Fibroblast of lung (primary cell): Measurements from ENCODE around the gene SLC6A9. TPM values are rescaled to one million over a fixed set of nuclear protein-coding genes. Genes with fewer than 3 reads are reported as not detected.
A peak's percentile ranks its signal among the peaks of the same experiment; 100 is the strongest.

Experiments used
- DNase-seq, 2 donors: peaks; one replicate each; pipeline versions ENCODE4 v3.0.0 to v3.0.0-alpha.2; 2010; ENCODE audit warnings: low read depth in 2 of 2
- H2AFZ ChIP-seq: 2 replicates; pipeline ENCODE4 v1.5.1; 2012; ENCODE audit warnings: low read length, control low read depth, inconsistent platforms
- H3K27ac ChIP-seq: 2 replicates; pipeline ENCODE4 v1.5.1; 2011; ENCODE audit warnings: low read length, control low read depth; ENCODE audit not compliant: insufficient read depth
- H3K27me3 ChIP-seq: 2 replicates; pipeline ENCODE4 v1.5.1; 2011; ENCODE audit warnings: mild to moderate bottlenecking, low read length; ENCODE audit not compliant: control insufficient read depth, insufficient read depth
- H3K36me3 ChIP-seq: 2 replicates; pipeline ENCODE4 v1.5.1; 2011; ENCODE audit warnings: low read length; ENCODE audit not compliant: control insufficient read depth, insufficient read depth
- H3K4me1 ChIP-seq: 2 replicates; pipeline ENCODE4 v1.5.1; 2011; ENCODE audit warnings: low read length; ENCODE audit not compliant: control insufficient read depth, insufficient read depth; ENCODE audit errors: extremely low read depth
- H3K4me2 ChIP-seq: 2 replicates; pipeline ENCODE4 v1.5.1; 2011; ENCODE audit warnings: low read length, control low read depth; ENCODE audit not compliant: insufficient read depth; ENCODE audit errors: extremely low read depth
- H3K4me3 ChIP-seq, 4 experiments: fragments of 200-600 bp in 1 of 4; sonication (generic) in 1 of 4; replicated peaks in 1 of 4; 2 replicates each; pipeline ENCODE4 v1.5.1; 2011 to 2016; ENCODE audit warnings: low read length in 4 of 4, low read depth in 3 of 4, mild to moderate bottlenecking in 3 of 4, control low read depth in 2 of 4, inconsistent platforms in 1 of 4, mixed read lengths in 1 of 4; ENCODE audit not compliant: insufficient read depth in 1 of 4; ENCODE audit errors: control extremely low read depth in 1 of 4
- H3K79me2 ChIP-seq: 2 replicates; pipeline ENCODE4 v1.5.1; 2012; ENCODE audit warnings: mild to moderate bottlenecking, low read length, inconsistent platforms; ENCODE audit not compliant: control insufficient read depth, insufficient read depth
- H3K9ac ChIP-seq: 2 replicates; pipeline ENCODE4 v1.5.1; 2011; ENCODE audit warnings: mild to moderate bottlenecking, low read length, control low read depth; ENCODE audit not compliant: insufficient read depth
- H3K9me3 ChIP-seq: 2 replicates; pipeline ENCODE4 v1.5.1; 2012; ENCODE audit warnings: low read depth, low read length; ENCODE audit not compliant: control insufficient read depth, insufficient read depth
- H4K20me1 ChIP-seq: 2 replicates; pipeline ENCODE4 v1.5.1; 2011; ENCODE audit warnings: low read length; ENCODE audit not compliant: control insufficient read depth, insufficient read depth; ENCODE audit errors: extremely low read depth
- EZH2 ChIP-seq: IDR thresholded peaks from 2 replicates; pipeline ENCODE4 v1.5.1; 2012; ENCODE audit warnings: low read length, control low read depth, mild to moderate bottlenecking; ENCODE audit errors: missing control alignments
- polyA plus RNA-seq, 2 donors: library from polyadenylated mRNA; depleted of rRNA in 1 of 2; stranded (reverse) in 1 of 2; unstranded in 1 of 2; fragments of >200 nt; gene quantifications; 2 replicates each; pipeline ENCODE4 v1.2.1, GENCODE V29; 2011 to 2012; ENCODE audit warnings: missing spikeins in 1 of 2
- total RNA-seq: library from RNA; depleted of rRNA; stranded (reverse); fragments of >200 nt; gene quantifications from 2 replicates; pipeline ENCODE4 v1.2.1, GENCODE V29; 2014
- TF ChIP-seq, protein P1 (sequence below), 2 donors: IDR thresholded peaks in 1 of 2; conservative IDR thresholded peaks in 1 of 2; 1 replicate in 1 of 2; 2 replicates in 1 of 2; pipeline ENCODE4 v1.5.1; 2011 to 2012; ENCODE audit warnings: low read length in 2 of 2, control low read depth in 1 of 2, inconsistent platforms in 1 of 2, low read depth in 1 of 2, mild to moderate bottlenecking in 1 of 2

SLC6A9 gene
- total and polyA plus RNA-seq, 2 donors (not counting 1 experiment from before 2014, with no cell fraction given): 3.4 to 19.5 TPM

DNA sequence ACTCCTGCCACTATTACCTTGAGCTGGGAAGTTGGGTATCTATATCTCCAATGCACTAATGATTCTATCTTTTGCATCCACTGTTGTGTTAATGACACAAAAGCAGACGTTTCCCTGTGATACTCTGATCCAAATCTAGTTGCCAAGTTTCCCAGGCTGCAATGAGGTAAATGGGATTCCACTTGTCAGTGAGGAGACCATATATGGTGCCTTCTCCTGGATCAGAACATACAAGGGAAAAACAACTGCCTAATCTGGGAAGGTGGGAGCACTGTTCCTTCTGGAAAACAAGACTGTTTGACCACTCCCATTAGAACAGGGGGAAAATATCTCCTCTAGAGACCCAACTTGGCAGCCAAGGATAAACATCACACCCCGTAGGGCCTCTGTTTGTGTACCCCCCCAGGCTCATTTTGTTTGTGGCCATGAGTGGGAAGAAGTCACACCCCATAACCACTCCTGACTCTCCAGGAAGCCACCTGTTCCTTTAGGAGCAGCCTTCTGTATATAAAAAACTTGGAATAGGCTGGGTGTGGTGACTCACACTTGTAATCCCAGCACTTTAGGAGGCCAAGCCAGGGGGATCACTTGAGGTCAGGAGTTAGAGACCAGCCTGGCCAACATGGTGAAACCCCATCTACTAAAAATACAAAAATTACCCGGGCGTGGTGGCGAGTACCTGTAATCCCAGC lies 28.5 kb upstream of the SLC6A9 start:
- H3K79me2 ChIP-seq: no peaks in the 10 kb centered on the region
- no peak overlapping the region for H3K4me2 ChIP-seq
- H3K4me3 ChIP-seq: no peak overlapping the region
- H3K27ac ChIP-seq: no peak overlapping the region
- no peaks in the 10 kb centered on the region for H3K9me3 ChIP-seq
- TF ChIP-seq, protein P1, sequence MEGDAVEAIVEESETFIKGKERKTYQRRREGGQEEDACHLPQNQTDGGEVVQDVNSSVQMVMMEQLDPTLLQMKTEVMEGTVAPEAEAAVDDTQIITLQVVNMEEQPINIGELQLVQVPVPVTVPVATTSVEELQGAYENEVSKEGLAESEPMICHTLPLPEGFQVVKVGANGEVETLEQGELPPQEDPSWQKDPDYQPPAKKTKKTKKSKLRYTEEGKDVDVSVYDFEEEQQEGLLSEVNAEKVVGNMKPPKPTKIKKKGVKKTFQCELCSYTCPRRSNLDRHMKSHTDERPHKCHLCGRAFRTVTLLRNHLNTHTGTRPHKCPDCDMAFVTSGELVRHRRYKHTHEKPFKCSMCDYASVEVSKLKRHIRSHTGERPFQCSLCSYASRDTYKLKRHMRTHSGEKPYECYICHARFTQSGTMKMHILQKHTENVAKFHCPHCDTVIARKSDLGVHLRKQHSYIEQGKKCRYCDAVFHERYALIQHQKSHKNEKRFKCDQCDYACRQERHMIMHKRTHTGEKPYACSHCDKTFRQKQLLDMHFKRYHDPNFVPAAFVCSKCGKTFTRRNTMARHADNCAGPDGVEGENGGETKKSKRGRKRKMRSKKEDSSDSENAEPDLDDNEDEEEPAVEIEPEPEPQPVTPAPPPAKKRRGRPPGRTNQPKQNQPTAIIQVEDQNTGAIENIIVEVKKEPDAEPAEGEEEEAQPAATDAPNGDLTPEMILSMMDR (conservative IDR thresholded peaks at IDR 0.05 in 1 of 2, IDR thresholded peaks at IDR 0.05 in 1 of 2; ENCODE audit: low read depth in 1 of 2, low read length in 2 of 2): no peak
- TF ChIP-seq EZH2: no peak
- H3K4me1 ChIP-seq: peaks cover 4% of the 10 kb centered on the region
- no peak overlapping the region for H2AFZ ChIP-seq
- H3K36me3 ChIP-seq: no peaks in the 10 kb centered on the region
- DNase-seq: peak in 1 of 2 donors; percentile 25
- H3K27me3 ChIP-seq: no peaks in the 10 kb centered on the region
- H4K20me1 ChIP-seq: no peaks in the 10 kb centered on the region
- no peak overlapping the region for H3K9ac ChIP-seq

DNA sequence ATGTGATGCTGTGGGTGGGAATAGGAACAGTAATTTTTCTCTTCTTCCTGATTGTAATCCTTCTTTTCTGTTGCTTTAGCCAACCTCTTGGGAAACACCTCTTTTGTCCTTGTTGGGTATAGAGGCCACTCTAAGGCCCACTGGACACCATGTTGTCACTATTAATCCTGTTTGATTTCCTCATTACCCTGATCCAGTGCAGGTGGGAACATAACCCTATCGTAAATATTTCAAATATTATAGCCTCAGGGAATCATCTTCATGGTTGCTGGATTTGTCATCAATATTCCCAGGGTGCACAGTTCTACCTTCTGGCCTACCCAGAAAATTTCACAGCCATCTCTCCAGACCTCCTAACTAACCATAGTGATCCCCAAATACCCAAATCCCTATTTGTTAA lies 27.9 kb upstream of the SLC6A9 start:
- H3K9ac ChIP-seq: no peak overlapping the region
- H4K20me1 ChIP-seq: no peaks in the 10 kb centered on the region
- no peaks in the 10 kb centered on the region for H3K9me3 ChIP-seq
- no peak overlapping the region for H3K4me2 ChIP-seq
- no peak overlapping the region for H3K27ac ChIP-seq
- no peaks in the 10 kb centered on the region for H3K36me3 ChIP-seq
- no peak for TF ChIP-seq EZH2
- TF ChIP-seq, protein P1 (conservative IDR thresholded peaks at IDR 0.05 in 1 of 2, IDR thresholded peaks at IDR 0.05 in 1 of 2; ENCODE audit: low read depth in 1 of 2, low read length in 2 of 2): no peak
- no peaks in the 10 kb centered on the region for H3K79me2 ChIP-seq
- H3K4me3 ChIP-seq: no peak overlapping the region
- H2AFZ ChIP-seq: no peak overlapping the region
- peaks cover 4% of the 10 kb centered on the region for H3K4me1 ChIP-seq
- DNase-seq: no peak
- H3K27me3 ChIP-seq: no peaks in the 10 kb centered on the region

DNA sequence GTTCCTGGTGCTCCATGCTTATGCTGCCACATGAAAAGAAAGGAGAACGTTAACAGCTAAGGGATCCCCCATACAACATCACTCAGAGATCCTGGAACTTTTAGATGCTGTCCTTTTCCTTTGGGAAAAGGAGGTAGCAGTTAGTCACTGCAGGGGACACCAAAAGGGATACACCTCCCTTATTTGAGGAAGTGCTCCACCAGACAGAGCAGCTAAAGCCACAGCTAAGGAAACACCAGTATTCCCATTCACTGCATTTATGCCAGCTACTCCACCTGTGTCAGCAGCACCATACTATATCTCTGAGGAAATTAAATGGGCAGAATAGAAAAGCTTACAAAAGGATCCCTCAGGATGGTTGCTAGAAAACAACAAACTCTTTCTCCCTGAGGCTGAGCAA lies 26.0 kb upstream of the SLC6A9 start:
- no peak overlapping the region for H3K4me2 ChIP-seq
- H2AFZ ChIP-seq: no peak overlapping the region
- H3K4me1 ChIP-seq: peaks cover 4% of the 10 kb centered on the region
- no peaks in the 10 kb centered on the region for H4K20me1 ChIP-seq
- no peaks in the 10 kb centered on the region for H3K79me2 ChIP-seq
- no peaks in the 10 kb centered on the region for H3K27me3 ChIP-seq
- no peak overlapping the region for H3K9ac ChIP-seq
- no peaks in the 10 kb centered on the region for H3K9me3 ChIP-seq
- H3K4me3 ChIP-seq: no peak overlapping the region
- DNase-seq: no peak
- H3K27ac ChIP-seq: no peak overlapping the region
- no peaks in the 10 kb centered on the region for H3K36me3 ChIP-seq
- TF ChIP-seq, protein P1 (conservative IDR thresholded peaks at IDR 0.05 in 1 of 2, IDR thresholded peaks at IDR 0.05 in 1 of 2; ENCODE audit: low read depth in 1 of 2, low read length in 2 of 2): no peak
- TF ChIP-seq EZH2: no peak
